KMS-11 (cell line): ENCODE results near the gene HOXA3.

Source experiments
- H2AFZ ChIP-seq: fragments of 200-600 bp; sonication (generic); 2 replicates; pipeline ENCODE4 v1.6.1; 2016; ENCODE audit warnings: antibody characterized with exemption, mixed run types, low read depth
- H3K27ac ChIP-seq: fragments of 200-600 bp; sonication (generic); 2 replicates; pipeline ENCODE4 v1.6.1; 2016; ENCODE audit warnings: mild to moderate bottlenecking, mixed run types
- H3K27me3 ChIP-seq: fragments of 200-600 bp; sonication (generic); 2 replicates; pipeline ENCODE4 v1.6.1; 2017; ENCODE audit warnings: mild to moderate bottlenecking, low read depth, mixed run types, moderate library complexity; ENCODE audit not compliant: insufficient read depth
- H3K36me3 ChIP-seq: fragments of 200-600 bp; sonication (generic); 2 replicates; pipeline ENCODE4 v1.6.1; 2017; ENCODE audit warnings: mild to moderate bottlenecking, mixed run types; ENCODE audit not compliant: insufficient read depth
- H3K4me1 ChIP-seq: fragments of 200-600 bp; sonication (generic); 2 replicates; pipeline ENCODE4 v1.6.1; 2016; ENCODE audit warnings: mild to moderate bottlenecking, low read depth, mixed run types; ENCODE audit not compliant: poor library complexity, severe bottlenecking
- H3K4me2 ChIP-seq: fragments of 200-600 bp; sonication (generic); 2 replicates; pipeline ENCODE4 v1.7.0; 2016; ENCODE audit warnings: mild to moderate bottlenecking, mixed run types
- H3K4me3 ChIP-seq: fragments of 200-600 bp; sonication (generic); IDR thresholded peaks from 2 replicates; pipeline ENCODE4 v1.6.1; 2017; ENCODE audit warnings: low read depth, low read length, mixed read lengths; ENCODE audit not compliant: insufficient read depth
- H3K79me2 ChIP-seq: fragments of 200-600 bp; sonication (generic); 2 replicates; pipeline ENCODE4 v1.6.1; 2016; ENCODE audit warnings: low read depth, mixed run types; ENCODE audit not compliant: insufficient read depth
- H3K9ac ChIP-seq: fragments of 200-600 bp; sonication (generic); 2 replicates; pipeline ENCODE4 v1.6.1; 2016; ENCODE audit warnings: mild to moderate bottlenecking, mixed run types
- H4K20me1 ChIP-seq: fragments of 200-600 bp; sonication (generic); 2 replicates; pipeline ENCODE4 v1.6.1; 2016; ENCODE audit warnings: mild to moderate bottlenecking, mixed run types; ENCODE audit not compliant: insufficient read depth
- TF ChIP-seq, protein P1 (sequence below): fragments of 200-600 bp; sonication (generic); conservative IDR thresholded peaks from 2 replicates; pipeline ENCODE4 v1.6.1; 2017; ENCODE audit warnings: low read depth, mild to moderate bottlenecking, antibody characterized with exemption, low read length, moderate library complexity, mixed read lengths

HOXA3 gene

DNA sequence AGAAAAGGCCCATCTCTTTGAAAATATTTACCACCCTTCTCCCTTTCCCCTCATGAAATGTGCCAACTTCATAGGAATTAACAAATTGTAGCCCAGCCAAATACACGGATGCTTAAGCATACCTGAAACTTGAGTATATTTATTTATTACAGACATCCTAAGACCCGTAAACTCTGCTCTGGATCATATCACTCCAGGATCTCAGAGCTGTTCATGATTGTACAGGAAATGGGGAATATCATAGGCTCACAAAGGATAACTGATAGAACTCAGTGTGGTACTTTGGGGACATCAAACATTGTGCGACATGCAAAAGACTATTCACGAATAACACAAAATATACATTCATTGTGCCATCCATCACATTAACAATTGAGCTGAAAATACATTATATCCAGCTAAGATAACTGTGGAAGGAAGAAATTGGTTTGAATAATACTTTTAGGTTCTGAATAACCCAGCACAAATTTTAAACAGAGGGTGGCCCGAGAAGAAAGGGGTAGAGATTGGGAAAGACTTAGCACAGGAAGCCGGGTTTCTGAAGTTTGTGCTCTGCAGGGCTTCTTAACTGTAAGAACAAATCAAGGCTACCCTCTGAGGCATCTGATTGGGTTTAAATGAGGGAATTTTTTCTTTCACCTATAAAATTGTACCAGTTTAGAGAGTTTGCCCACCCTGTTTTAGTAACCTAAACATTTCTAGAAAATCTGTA lies 59.0 kb downstream of the HOXA3 start:
- no peak overlapping the region for H3K9ac ChIP-seq
- H3K4me2 ChIP-seq = no peak overlapping the region
- no peak overlapping the region for H3K27ac ChIP-seq
- H3K36me3 ChIP-seq = no peaks in the 10 kb centered on the region
- no peaks in the 10 kb centered on the region for H4K20me1 ChIP-seq
- H2AFZ ChIP-seq = no peak overlapping the region
- peaks cover 7% of the 10 kb centered on the region for H3K4me1 ChIP-seq
- H3K27me3 ChIP-seq = no peaks in the 10 kb centered on the region
- no peak overlapping the region for H3K4me3 ChIP-seq
- TF ChIP-seq, protein P1, sequence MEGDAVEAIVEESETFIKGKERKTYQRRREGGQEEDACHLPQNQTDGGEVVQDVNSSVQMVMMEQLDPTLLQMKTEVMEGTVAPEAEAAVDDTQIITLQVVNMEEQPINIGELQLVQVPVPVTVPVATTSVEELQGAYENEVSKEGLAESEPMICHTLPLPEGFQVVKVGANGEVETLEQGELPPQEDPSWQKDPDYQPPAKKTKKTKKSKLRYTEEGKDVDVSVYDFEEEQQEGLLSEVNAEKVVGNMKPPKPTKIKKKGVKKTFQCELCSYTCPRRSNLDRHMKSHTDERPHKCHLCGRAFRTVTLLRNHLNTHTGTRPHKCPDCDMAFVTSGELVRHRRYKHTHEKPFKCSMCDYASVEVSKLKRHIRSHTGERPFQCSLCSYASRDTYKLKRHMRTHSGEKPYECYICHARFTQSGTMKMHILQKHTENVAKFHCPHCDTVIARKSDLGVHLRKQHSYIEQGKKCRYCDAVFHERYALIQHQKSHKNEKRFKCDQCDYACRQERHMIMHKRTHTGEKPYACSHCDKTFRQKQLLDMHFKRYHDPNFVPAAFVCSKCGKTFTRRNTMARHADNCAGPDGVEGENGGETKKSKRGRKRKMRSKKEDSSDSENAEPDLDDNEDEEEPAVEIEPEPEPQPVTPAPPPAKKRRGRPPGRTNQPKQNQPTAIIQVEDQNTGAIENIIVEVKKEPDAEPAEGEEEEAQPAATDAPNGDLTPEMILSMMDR = no peak
- H3K79me2 ChIP-seq = peaks cover 12% of the 10 kb centered on the region

DNA sequence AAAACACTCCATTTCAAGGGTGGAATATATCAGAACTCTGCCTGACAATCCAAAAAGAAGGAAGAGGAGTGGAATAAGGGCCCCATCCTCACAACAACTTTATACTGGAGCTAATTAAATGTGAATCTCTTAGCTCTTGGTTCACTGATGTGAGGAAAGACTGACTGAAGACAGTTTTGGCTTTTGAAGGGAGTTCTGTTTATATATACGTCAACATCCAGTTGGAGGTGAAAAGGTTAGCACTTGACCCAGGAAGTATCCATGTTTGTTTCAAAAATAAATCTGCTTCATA lies 59.6 kb downstream of the HOXA3 start:
- Histone ChIP-seq H3K4me2 (no peak overlapping the region), H2AFZ (no peak overlapping the region), H3K27me3 (no peaks in the 10 kb centered on the region), H3K4me3 (no peak overlapping the region), H3K4me1 (peaks cover 6% of the 10 kb centered on the region), H3K27ac (no peak overlapping the region), H3K36me3 (no peaks in the 10 kb centered on the region), H3K9ac (no peak overlapping the region), H4K20me1 (no peaks in the 10 kb centered on the region), H3K79me2 (peaks cover 10% of the 10 kb centered on the region)
- TF ChIP-seq, protein P1 = no peak

DNA sequence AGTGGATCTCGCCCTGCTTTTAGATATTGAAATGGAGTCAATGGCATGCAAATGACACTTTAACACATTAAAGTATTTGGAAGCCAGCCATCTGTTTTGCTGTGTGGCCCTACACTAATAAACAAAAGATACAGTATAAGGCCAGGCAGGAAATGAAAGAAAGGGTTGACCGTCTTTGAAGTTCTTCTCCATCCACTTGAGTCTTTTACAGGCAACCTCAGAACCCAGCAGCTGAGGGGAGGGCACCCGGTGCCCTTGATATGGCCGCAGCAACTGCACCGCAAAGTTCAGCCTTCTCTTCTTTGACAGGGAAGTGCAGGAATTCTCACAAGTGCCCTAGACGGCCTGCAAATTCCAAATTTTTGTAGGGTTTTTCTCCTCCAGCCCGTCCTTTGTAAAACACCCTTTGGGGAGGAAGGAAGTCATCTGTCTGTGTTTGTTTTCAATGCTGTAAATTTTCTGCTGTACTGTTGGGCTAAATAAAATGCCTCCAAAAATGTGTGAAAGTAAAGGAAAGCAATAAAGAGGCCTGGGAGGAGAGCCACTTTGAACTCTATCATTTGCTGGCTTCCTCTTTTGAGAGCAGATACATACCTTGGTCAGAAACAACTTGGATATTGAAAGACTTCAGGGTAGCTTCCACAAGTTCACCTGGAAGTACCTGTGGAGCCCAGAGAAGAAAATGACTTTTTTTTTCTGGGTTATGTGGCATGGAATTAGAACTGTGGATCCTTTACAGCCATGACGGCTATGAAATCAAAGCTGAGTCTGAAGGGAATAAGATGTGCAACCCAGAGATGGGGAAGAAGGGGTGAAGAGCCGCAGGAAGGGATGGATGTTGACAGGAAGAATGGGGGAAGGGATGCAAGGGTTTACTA lies 60.2 kb downstream of the HOXA3 start:
- H3K79me2 ChIP-seq = peaks cover 4% of the 10 kb centered on the region
- H3K4me3 ChIP-seq = no peak overlapping the region
- no peaks in the 10 kb centered on the region for H3K36me3 ChIP-seq
- TF ChIP-seq, protein P1 = no peak
- no peaks in the 10 kb centered on the region for H3K4me1 ChIP-seq
- H3K27me3 ChIP-seq = no peaks in the 10 kb centered on the region
- H3K4me2 ChIP-seq = no peak overlapping the region
- no peak overlapping the region for H2AFZ ChIP-seq
- H3K27ac ChIP-seq = no peak overlapping the region
- no peak overlapping the region for H3K9ac ChIP-seq
- no peaks in the 10 kb centered on the region for H4K20me1 ChIP-seq

DNA sequence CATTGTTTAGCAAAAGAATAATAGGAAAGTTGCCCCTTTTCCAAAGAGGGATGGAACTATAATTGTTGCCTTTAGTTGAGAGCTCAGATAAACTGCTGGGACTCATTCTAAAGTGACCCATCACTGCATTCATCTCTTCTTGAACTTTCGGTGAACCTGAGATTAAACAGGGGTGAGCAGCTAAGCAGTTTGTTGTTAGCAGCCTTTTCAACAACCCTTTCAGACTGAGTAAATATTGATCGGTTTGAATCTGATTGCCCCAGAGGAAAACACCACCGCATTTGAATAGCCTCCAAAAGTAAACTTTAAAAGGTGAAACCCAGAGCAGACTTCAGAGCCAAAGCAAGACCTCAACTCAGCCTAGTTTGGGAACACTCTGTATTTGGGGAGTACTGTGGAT lies 61.3 kb downstream of the HOXA3 start:
- Histone ChIP-seq H3K4me1 (no peaks in the 10 kb centered on the region), H3K4me2 (no peak overlapping the region), H4K20me1 (no peaks in the 10 kb centered on the region), H3K36me3 (no peaks in the 10 kb centered on the region), H3K4me3 (no peak overlapping the region), H2AFZ (no peak overlapping the region), H3K79me2 (no peaks in the 10 kb centered on the region), H3K27ac (no peak overlapping the region), H3K27me3 (no peaks in the 10 kb centered on the region), H3K9ac (no peak overlapping the region)
- TF ChIP-seq, protein P1 = no peak
